Mucosa of descending colon (tissue), 3 donors: ENCODE results near the gene SPRED3. TPM values are rescaled to one million over a fixed set of nuclear protein-coding genes. Genes with fewer than 3 reads are reported as not detected.

ENCODE experiments used
- ATAC-seq: fragments of 200-7000 bp; cut with Tn5 transposase; one replicate; pipeline ENCODE4 v1.9.1; 2020; ENCODE audit warnings: mild to moderate bottlenecking, moderate library complexity
- DNase-seq, 3 donors: peaks; one replicate each; pipeline ENCODE4 v3.0.0-alpha.2; 2020
- H3K36me3 ChIP-seq: fragments of 200-600 bp; one replicate; pipeline ENCODE4 v1.8.0; 2021; ENCODE audit warnings: low read depth, mild to moderate bottlenecking
- H3K4me1 ChIP-seq: fragments of 200-600 bp; one replicate; pipeline ENCODE4 v1.8.0; 2021; ENCODE audit warnings: low read depth, mild to moderate bottlenecking
- H3K4me3 ChIP-seq: fragments of 200-600 bp; one replicate; pipeline ENCODE4 v1.8.0; 2021; ENCODE audit warnings: mild to moderate bottlenecking
- H3K9me3 ChIP-seq: fragments of 200-600 bp; one replicate; pipeline ENCODE4 v1.8.0; 2021; ENCODE audit warnings: mild to moderate bottlenecking
- intact Hi-C, 2 donors: fragments of 100-400 bp; cut with DNase I in 1 of 2; cut with micrococcal nuclease in 1 of 2; formaldehyde crosslinking; loops; one replicate each; pipeline versions ENCODE4 v1.11.0 to v1.11.1; 2022; cut with DNase I, micrococcal nuclease
- total RNA-seq, 3 donors: library from RNA; stranded (reverse); fragmentation: NEBNext Ultra II Directional in 2 of 3; extraction: Animal tissue kit (Norgen Biotek cat#: 25700) in 2 of 3; gene quantifications; one replicate each; pipeline versions ENCODE4 v1.2.1 to v1.2.4, GENCODE V29; 2021 to 2023
- TF ChIP-seq, protein P1 (sequence below): fragments of 200-600 bp; IDR thresholded peaks from one replicate; pipeline ENCODE4 v1.8.0; 2022; ENCODE audit warnings: antibody characterized with exemption, mild to moderate bottlenecking
- donor health status: DM: no; HTN: no; CAD: no; lungs with moderate emphysema.
- donor health status: DM: no; HTN: no; CAD: no.
- donor health status: DM: no; HTN: yes; CAD: no.

SPRED3 gene
- total RNA-seq, 3 donors from 2014 or later: 0.46 to 0.82 (median 0.80) TPM

GRCh38 chr19:38412491-38412890 is 24.0 kb downstream of the SPRED3 start:
- ATAC-seq: no peak
- no peak overlapping the region for H3K4me3 ChIP-seq
- DNase-seq: no peak
- no peaks in the 10 kb centered on the region for H3K4me1 ChIP-seq
- no peaks in the 10 kb centered on the region for H3K36me3 ChIP-seq
- no peaks in the 10 kb centered on the region for H3K9me3 ChIP-seq
- TF ChIP-seq, protein P1, sequence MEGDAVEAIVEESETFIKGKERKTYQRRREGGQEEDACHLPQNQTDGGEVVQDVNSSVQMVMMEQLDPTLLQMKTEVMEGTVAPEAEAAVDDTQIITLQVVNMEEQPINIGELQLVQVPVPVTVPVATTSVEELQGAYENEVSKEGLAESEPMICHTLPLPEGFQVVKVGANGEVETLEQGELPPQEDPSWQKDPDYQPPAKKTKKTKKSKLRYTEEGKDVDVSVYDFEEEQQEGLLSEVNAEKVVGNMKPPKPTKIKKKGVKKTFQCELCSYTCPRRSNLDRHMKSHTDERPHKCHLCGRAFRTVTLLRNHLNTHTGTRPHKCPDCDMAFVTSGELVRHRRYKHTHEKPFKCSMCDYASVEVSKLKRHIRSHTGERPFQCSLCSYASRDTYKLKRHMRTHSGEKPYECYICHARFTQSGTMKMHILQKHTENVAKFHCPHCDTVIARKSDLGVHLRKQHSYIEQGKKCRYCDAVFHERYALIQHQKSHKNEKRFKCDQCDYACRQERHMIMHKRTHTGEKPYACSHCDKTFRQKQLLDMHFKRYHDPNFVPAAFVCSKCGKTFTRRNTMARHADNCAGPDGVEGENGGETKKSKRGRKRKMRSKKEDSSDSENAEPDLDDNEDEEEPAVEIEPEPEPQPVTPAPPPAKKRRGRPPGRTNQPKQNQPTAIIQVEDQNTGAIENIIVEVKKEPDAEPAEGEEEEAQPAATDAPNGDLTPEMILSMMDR: no peak
- intact Hi-C loops: no loop called here

GRCh38 chr19:38412961-38413360 is 24.5 kb downstream of the SPRED3 start:
- H3K4me3 ChIP-seq: no peak overlapping the region
- ATAC-seq (no peak), DNase-seq (no peak)
- H3K9me3 ChIP-seq: no peaks in the 10 kb centered on the region
- intact Hi-C loops: no loop called here
- H3K36me3 ChIP-seq: no peaks in the 10 kb centered on the region
- TF ChIP-seq, protein P1: no peak
- peaks cover 3% of the 10 kb centered on the region for H3K4me1 ChIP-seq

- no peak for DNase-seq
- Histone ChIP-seq H3K4me3 (no peak overlapping the region), H3K4me1 (peaks cover 8% of the 10 kb centered on the region), H3K9me3 (no peaks in the 10 kb centered on the region), H3K36me3 (no peaks in the 10 kb centered on the region)
- TF ChIP-seq, protein P1: no peak
- intact Hi-C loops: no loop called here
- no peak for ATAC-seq
Measured at GRCh38 chr19:38413416-38413815, 24.9 kb downstream of the SPRED3 start.

DNA sequence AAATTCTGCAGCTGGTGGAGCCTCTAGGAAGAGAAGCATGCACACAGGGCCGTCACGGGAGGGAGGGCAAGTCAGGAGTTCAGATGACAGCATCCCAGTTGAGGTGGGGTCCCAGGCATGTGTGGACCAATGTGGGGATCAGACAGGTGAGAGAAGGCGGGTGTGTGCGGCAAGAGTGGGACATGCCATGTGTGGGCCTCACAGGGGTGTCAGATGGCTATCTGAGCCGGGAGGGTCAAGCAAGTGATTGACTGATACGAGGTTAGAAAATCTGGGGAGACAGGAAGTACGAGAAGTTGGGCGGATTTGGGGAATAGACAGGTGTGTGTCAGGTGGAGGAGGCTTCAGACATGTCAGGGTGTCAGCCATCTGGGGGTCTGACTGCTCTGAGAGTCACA is 28.6 kb downstream of the SPRED3 start:
- no peaks in the 10 kb centered on the region for H3K36me3 ChIP-seq
- intact Hi-C loops: no loop called here
- H3K4me3 ChIP-seq: no peak overlapping the region
- TF ChIP-seq, protein P1: no peak
- no peaks in the 10 kb centered on the region for H3K9me3 ChIP-seq
- ATAC-seq (no peak), DNase-seq (no peak)
- peaks cover 8% of the 10 kb centered on the region for H3K4me1 ChIP-seq

- Histone ChIP-seq H3K4me1 (peaks cover 8% of the 10 kb centered on the region), H3K9me3 (no peaks in the 10 kb centered on the region), H3K36me3 (no peaks in the 10 kb centered on the region), H3K4me3 (no peak overlapping the region)
- peak; percentile 91 for ATAC-seq
- TF ChIP-seq, protein P1: no peak
- intact Hi-C loops: no loop called here
- peak; percentile 66 to 86 (median 72) for DNase-seq
Measured at GRCh38 chr19:38417544-38418506, 29.3 kb downstream of the SPRED3 start.
